HG02943 (cell line): ENCODE measurements around the gene PRDM11.

Experiments
- ATAC-seq: cut with Tn5 transposase; IDR thresholded peaks from one replicate; pipeline ENCODE4 v1.9.1; 2021; ENCODE audit warnings: mild to moderate bottlenecking, low read depth, moderate library complexity; ENCODE audit not compliant: unreplicated experiment

PRDM11 gene

DNA sequence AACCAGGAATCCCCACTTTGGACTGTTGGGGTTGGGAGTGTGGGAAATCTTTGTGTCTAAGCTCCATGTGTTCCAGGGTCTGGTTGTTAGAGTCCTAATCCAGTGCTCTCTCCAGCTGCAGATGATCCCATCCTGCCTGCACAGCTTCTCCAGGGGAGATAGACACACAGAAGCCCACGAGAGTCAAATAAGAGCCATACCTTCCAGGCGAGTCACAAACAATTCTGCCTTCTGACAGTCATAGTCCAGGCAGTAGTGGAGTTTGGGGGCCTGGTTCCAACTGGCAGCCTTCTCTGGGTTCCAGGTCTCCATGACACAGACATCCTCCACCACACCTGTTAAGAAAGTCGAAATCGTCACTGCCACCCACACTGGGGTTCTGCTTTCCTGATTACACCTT is 107.6 kb downstream of the PRDM11 start:
- ATAC-seq: no peak

DNA sequence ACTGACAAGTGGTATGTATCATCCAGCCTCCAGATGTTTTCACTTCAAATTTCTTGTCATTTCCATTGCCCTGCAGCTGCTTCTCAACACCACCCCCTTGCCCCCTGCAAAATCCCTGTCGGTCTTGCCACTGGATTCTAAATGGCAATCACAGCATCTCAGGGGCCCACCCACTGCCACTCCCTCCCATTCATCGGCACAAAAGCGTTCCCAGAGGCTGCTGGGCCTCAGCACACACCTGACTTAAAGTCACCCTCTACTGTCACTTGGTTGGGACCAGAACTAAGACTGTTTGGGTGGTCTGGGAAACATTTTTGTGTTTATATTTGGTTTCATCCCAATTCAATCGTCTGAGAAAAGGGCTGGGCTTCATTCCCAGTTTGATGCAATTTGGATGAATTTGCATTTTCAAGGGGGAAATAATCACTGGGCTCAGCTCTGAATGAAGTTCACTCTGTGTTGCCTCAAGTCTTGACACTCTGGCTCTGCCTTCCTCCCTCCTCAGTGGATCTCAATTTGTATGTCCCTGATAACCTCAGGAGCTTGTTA is 112.6 kb downstream of the PRDM11 start:
- ATAC-seq: no peak

DNA sequence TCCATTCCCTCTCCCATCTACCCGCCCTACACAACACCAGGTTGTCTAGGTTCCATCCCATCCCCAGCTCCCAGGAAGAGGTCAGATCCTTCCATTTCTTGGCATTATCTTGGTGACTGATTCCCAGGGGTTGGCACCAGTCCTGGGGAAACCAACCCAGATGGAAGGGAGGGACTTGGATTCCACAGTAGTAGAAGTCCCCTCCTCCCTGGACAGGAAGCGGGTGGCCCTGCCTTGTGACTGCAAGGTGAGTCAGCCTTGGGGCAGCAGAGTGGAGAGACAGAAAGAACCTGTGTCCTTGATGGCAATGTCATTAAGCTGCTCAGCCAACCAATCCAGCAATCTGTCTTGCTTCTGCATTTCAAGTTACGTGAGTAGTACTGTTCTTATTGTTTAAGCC is 113.2 kb downstream of the PRDM11 start:
- ATAC-seq: no peak

DNA sequence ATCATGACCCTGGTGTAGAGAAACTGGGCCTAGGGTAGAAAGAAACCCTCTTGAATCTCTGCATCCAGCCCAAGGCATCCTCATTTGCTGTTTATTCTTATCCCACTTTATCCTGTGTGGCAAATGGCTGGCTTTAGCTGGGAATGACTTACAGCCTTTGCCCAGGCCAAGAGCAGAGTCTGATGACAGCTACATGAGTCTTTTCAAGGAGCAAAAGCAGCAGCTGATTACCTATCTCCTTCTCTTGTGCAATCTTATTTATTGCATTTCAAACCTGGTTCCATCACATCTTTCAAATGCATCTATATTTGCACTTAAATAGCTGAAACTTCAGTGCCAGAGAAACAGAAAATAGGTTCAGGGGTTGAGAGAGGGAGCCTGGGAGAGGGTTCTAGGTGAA is 113.6 kb downstream of the PRDM11 start:
- ATAC-seq: no peak

DNA sequence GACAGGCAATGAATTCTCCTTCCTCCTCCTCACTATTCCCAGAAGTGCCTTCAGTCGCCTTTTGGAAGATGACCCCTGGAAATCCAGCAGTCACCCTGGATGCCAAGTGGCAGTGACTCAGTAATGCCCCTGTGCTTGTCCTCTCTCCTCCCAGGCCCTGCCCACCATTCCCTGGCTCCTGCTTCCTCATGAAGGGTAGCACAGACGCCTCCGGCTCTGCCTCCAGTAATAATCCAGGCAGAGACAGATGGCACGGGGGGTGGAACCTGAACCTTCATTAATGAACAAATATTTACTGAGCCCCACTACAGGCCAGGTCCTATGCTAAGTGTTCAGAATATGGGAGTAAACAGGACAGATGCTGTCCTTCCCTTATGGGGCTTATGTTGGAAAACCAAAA is 116.5 kb downstream of the PRDM11 start:
- ATAC-seq: no peak

DNA sequence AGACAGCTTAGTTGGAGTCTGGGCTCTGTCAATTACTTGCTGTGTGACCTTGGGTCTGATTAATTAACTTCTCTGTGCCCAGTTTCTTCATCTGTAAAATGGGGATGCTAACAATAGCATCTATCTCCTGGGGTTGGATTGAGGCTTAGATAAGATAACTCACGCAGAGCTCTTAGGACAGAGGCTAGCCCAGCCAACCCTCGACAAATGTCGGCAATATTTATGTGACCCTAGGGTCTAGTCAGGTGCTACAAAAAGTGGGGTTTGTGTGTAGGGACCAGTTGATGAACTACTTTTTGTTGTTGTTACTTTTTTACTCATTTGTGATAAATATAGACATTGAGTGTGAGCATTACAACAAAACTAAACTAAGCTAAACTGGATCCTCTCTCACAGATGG is 117.3 kb downstream of the PRDM11 start:
- ATAC-seq: no peak

DNA sequence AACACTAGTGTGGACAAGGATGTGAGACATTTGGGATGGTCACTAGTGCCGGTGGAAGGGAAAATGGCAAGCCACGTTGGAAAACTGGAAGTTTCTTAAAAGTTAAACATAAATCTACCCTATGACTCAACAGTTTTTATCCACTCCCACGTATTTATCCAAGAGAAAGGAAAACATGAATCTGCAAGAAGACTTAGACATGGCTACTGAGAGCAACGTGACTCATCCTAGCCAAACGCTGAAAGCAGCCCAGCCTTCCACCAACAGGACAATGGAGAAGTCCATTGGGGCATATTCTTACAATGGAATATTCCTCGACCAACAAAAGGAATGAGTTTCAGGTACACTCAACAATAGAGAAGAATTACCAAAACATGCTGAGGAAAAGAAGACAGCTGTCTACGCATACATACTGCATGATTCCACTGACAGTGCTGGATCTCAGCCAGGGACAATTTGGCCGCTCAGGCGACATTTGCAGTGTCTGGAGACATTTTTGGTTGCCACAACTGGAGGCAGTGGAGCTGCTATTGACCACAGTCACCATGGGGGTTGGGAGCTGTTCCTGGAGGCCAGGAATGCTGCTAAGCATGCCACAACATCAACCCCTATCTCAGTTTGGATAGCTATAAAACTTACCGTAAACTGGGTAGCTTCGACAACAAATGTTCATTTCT is 118.5 kb downstream of the PRDM11 start:
- ATAC-seq: no peak

DNA sequence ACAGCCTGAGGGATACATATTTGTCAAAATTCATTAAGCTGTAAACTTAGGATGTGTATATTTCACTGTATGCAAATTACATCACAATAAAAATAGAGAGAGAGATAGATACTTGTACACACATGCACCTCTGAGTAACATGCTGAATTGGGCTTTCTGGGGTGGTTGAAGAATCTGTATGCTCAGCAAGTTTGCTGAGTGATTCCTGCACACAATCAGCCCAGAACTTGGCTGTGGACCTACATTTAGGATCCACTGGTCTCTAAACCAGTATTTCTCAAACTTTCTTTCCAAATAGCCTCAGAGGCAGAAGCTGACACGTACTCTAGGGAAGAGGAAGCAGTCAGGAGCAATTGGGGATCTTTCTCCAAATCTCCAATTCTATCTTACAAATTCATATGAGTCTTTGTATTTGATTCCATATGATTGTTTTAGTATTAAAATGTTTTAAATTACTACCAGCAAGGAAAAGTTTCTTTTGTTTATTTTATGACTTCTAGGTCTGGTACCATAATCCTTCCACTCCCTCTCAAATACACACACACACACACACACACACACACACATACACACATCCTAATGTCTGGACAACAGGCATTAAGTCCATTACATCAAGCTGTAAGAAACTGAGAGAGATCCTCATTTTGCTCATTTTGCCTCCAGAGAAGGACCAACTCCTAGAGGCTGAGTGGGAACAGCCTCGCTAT is 119.7 kb downstream of the PRDM11 start:
- no peak for ATAC-seq

DNA sequence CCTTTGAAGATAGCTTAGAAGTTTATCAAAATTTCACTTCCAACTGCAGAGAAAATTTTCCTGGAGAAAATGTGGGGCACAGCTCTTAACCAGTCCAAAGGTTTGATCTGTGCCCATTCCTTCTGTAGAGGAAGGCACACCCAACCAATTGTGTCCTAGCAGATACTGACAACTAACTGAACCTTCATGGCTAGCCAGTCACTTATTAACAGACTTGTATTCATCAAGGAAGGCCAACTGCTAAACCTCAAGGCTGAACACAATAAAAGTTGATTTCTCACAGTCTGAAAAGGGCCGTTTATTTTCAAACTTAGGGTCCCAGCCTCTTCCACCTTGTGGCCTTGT is 120.2 kb downstream of the PRDM11 start:
- ATAC-seq: no peak

DNA sequence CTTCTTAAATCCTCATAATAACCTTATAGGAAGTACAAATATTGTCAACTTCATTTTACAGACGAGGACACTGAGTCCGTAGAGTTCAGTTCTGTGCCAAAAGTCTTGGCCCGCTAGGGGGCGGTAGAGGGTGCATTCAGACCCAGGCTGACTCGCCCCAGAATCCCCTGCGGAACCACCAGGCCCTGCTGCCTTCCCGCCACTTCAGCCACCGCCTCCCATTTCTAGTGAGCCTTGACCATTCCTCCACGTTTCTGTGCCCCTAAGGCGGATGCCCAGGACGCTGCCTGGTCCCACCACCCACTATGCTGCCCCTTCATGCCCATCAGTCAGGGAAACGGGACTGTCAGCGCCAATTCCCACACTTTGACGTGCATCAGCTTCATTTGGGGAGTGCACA is 120.6 kb downstream of the PRDM11 start:
- ATAC-seq: no peak

DNA sequence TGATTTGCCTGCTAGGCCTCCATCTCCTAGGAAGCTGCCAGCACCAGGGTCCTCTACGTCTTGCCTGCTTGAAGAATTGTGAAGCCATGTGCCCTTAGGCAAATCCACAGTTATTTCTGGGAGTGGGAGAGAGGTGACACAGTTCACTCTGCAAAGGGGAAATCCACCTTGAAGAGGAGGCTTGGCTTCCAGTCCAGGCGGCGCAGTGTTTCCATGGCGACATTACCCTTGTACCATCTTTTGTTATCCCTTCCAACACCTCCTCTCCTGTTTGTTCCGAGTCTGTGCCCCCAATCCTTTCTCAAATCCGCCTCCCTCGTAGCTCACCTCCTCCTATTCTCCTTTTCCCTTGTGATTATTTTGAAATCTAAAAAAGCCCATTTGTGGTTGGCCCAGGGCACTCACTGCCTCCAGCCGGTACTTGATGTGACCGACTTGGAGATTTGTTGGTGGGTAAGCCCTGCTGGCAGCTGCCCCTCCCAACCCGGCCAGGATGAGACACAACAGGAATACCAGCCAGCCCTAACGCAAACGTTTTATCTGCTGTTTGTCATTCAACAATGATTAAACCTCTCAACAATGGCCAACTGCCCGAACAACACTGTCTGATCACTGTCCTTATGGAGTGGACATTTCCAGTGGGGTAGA is 121.3 kb downstream of the PRDM11 start:
- ATAC-seq: no peak

DNA sequence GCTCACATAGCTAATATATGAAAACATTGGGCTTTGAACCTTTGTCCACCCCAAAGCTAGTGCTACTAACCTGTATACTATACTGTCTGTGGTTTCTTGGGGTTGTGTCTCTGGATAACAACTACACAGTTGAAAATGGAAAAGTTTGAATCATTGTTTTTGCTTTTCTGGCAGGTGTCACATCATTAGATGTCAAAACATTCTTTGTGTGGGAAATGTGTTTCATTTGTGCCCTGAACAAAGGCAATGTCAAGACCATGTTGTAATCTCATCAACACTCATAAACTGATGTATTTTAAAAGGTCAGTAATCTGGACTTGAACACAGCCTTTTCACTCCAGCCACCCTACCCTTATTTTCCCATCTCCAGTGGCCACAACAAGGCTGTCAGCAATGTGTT is 123.2 kb downstream of the PRDM11 start:
- ATAC-seq: no peak

DNA sequence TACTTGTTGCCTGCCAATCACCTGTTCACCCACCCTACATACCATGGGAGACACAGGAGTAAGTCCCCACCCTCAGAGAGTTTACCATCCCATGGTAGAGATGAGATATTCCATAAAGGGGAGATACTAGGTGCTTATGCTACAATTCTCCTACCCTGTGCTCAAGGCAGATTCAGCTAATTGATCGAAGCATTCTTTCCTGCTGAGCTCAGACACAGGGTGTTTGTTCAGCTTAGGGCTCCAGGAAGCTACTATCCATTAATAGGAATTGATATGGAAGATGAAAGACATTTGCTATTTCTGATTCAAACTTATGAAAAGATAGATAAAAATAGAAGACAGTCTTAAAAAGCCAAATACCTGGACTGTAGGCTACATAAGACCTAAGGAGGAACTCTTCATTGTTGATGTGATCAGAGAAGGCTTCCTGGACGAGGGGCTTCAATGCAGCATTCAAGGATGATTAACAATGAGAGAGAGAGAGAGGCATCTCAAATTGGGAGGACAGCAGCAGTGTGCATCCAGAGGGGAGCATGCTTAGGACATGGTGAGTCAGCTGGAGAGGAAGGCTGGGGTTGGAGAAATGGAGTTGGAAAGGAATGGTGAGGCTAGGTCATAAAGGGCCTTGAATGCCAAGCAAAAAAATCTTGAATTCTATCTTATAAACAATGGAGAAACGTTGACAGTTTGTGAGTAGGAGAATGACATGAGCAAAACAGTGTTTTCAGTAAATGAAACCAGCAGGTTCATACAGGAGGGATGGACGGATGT is 124.7 kb downstream of the PRDM11 start:
- no peak for ATAC-seq

DNA sequence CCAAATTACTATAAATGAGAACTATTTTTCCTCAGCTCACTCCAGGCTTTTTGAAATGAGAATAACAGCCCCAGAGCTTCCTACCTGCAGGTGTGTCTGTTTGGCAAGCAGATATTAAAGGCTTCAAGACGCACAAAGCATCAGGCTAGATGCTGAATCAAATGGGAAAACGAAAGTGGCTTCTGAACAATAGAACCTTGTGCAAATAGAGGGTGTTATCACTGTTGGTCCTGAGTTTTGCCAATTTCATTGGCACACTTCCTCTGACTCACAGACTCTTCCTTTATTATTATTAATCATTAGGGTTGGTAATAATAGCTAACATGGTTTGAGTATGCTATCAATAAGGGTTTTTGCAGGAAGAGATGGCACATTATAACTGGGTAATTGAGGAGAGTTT is 126.3 kb downstream of the PRDM11 start:
- no peak for ATAC-seq

DNA sequence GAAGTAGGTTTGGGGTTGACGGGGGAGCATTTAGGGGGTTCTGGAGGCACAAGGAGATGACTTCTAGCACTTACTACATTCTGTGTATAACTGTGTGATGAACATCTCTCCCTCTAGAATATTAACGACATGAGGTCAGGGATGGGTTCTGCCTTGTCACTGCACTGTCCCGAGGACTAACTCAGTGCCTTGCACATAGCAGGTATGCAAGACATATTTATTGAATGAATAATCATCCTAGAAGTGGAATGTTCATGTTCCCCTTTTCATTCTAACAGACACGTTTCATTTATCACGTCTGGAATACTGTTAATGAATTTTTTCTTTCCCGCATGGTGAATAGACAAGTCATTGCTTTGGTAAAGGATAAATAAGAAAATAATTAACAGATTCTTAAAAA is 127.1 kb downstream of the PRDM11 start:
- ATAC-seq: no peak

DNA sequence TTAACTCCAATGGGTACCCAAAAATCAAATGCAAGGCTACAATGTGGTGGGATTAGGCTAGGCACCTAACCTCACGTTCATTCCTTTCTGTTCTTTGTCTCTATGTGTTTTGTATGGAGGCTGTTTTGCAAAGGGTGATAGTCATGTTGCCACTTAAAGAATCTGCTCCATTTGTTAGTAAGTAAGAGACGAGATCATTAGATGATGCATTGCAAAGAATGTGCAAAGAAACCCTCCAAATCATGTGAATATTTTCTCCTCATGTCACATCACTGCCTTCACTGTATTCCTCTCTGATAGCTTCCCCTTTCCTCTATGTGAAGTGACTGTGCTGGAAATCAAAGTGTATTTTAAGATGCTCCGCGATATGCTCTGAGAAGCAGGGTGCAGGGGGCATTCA is 127.8 kb downstream of the PRDM11 start:
- no peak for ATAC-seq

DNA sequence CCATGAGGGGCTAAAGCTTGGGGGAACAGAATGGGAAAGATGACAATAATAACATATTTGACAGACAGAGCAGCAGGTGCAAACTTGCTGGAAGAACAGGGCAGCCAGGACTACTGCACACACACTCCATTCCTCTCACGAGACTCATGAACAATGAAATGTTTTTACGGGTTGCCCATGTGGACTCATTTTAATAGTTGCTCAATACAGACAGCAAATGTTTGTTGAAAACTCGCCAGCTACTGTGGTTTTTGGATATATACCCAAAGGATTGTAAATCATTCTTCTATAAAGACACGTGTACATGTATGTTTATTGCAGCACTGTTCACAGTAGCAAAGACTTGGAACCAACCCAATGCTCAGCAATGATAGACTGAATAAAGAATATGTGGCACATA is 129.4 kb downstream of the PRDM11 start:
- no peak for ATAC-seq

DNA sequence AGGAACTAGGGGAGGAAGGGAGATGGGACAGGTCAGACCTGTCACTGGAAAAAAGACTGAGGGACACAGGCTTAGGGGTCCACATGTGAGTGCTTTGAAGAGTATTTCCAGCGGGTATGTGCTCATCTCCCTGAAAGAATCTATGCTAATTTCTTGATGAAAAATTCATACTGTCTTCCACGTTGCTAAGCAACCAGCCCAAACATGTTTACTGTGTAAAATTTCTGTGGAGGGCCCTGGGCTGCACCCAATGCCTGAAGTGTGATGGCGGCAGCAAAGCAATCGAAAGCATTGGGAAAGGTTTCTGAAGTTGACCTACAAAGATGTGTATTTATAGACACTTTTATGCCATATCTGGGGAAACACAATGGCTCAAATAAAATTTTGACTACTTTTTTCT is 132.3 kb downstream of the PRDM11 start:
- no peak for ATAC-seq

DNA sequence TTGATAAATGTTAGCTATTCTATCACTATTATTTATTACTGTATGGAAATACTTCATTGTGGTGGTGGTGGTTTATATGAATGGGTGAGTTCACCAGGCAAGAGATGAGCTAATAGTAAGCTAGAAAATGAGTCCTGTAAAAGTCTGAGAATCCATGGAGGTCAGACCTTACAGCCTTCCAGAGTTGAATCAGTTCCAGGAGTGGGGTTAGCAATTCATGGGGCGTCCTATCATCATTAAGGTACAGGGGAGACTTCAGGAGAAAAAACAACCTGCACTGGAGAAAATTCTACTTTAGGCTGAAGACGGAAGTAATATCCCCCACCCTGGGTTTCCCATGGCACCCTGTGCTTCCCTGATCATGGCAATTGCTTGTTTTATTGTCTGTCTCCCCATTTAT is 133.2 kb downstream of the PRDM11 start:
- no peak for ATAC-seq

DNA sequence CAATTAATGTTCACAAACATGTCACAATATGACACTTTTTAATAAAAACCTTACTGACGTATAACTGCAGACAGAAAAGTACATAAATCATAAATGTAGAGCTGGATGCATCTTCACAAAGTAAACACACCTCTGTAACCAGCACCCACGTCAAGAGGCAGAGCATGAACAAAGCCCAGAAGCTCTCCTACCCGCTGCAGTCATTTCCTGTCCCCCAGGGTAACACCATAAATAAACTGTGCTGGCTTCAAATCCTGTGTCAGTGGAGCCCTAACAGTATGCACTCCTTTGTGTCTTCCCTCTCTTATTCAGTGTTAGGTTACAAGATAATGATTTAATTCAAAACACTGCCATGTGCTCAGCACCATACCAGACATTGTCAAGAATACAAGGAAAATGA is 134.0 kb downstream of the PRDM11 start:
- ATAC-seq: no peak

DNA sequence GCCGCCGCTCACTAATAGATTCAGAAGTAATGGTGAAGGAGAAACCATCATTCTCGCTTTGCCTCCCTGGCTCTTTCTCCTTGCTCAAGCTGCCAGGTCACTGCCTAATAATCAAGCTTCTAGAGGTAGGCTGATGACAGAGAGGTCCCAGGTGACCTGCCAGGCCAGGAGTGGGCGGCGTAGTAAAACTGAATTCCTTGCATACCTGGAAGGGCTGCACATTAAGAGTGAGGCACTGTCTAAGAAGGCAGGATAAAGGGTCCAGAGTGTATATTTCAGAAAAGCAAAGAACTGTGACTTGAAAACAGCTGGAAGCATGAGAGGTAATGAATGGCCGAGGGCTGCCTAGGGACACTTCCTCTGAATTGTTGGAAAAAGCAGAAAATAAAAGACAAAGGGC is 135.6 kb downstream of the PRDM11 start:
- ATAC-seq: no peak
